HK-2 (cell line): ENCODE data around the gene TMEM240.

Source experiments
- DNase-seq: peaks from one replicate; pipeline ENCODE4 v3.0.0-alpha.2; 2018; ENCODE audit not compliant: unreplicated experiment

Gene TMEM240

DNA sequence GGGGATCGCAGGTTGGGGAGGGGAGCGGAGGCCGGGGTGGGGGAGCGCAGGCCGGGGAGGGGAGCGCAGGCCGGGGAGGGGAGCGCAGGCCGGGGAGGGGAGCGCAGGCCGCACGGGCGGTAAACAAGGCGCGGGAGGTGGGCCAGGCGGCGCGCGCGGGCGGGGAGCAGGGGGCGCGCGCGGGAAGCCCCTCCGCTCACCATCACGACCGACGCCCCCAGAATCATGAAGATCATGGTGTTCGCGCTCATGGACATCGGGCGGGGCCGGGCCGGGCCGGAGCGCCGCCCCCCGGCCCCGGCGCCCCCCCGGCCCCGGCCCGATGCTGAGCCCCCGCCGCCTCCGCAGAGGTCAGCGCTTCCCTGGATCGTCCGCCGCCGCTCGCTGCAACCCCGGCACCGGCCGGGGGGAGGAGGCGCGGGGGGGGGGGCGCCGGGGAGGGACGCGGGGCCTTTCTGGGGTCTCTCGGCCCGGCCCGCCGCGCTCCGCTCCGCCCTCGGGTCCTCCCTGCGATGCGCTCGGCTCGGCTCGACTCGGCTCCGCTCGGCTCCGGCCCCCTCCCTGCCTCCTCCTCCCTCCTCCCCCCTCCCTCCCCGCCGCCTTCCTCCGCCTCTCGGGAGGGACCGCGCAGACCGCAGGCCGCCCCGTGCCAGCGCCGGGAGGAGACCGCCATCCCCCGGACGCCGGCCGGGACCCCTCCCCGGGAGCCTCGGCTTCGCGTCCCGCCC is at the start of gene TMEM240:
Gene TMEM240, minus strand, starts transcription at position 535 of the 728 bp plus-strand sequence. Its CDS starts 278 bp downstream, at position 257.
- DNase-seq, result no peak

DNA sequence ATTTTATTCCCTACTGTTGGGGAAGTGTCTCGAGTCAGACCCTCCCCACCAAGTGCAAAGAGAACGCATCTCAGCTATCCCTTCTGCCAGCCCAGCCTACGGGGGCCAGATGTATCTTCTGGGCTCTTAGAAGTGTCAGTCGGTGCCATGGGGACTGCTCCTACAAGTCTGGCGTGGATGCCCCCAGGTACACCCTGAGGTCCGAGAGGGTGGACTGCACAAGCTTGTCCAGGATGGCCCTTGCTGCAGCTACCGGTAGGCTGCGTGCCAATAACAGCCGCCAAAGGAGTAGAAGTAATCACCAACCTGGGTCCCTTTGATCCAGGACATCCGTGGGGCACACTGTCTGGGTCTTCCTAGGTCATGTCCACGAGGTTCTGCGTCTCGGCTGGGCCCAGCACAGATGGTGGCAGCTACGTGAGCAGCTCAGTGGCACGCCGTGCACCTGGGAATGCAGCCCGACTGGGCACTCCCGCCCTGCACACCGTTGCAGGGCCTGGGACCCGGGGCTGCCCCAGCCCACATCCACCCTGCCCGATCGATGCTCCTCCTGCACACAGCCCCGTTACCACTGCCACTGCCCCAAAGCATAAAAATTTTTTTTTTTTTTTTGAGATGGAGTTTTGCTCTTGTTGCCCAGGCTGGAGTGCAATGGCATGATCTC is 43.1 kb upstream of the TMEM240 start:
- no peak for DNase-seq

DNA sequence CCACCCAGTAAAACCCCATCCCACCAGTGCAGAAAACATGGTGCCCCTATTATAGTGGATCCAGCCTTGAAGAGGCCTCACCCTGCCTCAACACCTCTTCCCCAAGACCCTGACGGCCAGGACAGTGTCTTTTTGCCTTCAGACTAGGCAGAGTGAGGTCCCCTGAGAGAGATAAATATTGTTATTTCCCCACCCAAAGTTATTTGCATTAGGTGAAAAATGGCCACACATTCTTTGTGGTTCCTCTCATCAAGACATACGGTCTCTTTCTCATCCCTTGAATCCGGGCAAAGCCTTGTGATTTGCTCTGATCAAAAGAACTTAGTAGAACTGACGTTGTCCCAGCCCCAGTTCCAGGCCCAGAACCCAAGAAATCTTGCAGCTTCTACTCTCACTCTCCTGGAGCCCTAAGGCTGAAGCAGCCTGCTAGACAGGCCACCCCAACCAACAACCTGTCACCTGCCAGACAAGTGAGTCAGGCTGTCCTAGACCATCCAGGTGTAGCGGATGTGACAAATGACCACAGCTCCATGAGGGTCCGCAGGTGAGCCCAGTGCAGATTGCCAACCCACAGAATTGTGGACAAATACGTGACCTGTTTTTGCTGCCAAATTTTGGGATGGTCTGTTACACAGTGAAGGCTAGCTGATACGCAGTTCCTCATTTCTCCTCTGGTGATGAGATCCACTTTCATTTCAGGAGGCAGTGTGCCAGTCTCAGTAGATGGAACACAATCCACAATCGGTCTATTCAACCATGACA is 42.3 kb upstream of the TMEM240 start:
- DNase-seq, result no peak

DNA sequence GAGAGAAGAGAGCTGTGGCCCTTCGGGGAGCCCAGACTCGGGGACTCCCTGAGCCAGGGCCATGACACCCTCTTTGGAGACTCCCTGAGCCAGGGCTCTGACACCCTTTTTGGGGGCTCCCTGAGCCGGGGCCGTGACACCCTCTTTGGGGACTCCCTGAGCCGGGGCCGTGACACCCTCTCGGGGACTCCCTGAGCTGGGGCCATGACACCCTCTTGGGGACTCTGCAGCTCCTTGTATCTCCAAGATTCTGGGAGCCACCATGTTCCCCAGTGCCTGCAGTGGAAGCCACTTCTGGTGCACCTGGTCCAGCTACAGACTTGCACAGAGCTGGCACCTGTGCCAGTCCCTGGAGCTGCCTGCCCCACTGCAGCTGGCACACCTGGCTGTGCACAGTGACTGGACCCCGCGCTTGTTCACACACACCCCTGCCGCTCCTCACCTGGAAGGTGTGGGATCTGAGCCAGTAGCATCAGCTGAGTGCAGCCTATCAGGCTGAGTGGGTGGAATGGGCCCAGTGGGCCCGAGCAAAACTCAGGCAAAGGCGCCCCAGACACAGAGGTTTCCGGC is 38.0 kb upstream of the TMEM240 start:
- no peak for DNase-seq

DNA sequence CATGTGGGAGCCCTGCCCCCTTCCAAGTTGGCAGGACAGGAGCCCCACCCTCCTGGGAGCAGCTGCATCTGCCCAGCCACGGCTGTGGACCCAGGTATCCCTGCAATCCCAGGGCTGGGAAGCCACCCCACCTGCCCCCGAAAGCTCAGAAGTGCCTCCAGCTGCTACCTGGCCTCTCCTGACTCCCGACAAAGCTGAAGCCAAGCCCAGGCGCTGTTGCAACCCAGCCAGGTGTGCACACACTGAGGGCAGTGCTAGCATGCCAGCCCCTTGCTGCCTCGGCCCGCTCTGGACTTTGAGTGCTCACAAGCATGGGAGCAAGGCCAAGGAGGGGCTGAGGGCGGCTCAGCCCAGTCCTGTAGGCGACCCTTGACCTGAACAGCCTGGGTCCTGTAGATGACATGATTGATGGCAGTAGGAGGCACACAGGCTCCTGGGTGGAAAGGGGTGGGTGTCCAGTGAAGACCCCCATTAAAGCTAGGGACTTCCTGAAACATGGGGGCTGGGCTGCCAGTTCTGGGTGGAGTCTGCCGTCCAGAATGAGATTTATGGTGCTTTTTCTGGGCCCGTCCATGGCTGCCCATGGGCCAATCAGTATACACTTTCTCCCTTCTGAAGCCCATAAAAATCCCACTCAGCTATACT is 37.1 kb upstream of the TMEM240 start:
- DNase-seq, result no peak

DNA sequence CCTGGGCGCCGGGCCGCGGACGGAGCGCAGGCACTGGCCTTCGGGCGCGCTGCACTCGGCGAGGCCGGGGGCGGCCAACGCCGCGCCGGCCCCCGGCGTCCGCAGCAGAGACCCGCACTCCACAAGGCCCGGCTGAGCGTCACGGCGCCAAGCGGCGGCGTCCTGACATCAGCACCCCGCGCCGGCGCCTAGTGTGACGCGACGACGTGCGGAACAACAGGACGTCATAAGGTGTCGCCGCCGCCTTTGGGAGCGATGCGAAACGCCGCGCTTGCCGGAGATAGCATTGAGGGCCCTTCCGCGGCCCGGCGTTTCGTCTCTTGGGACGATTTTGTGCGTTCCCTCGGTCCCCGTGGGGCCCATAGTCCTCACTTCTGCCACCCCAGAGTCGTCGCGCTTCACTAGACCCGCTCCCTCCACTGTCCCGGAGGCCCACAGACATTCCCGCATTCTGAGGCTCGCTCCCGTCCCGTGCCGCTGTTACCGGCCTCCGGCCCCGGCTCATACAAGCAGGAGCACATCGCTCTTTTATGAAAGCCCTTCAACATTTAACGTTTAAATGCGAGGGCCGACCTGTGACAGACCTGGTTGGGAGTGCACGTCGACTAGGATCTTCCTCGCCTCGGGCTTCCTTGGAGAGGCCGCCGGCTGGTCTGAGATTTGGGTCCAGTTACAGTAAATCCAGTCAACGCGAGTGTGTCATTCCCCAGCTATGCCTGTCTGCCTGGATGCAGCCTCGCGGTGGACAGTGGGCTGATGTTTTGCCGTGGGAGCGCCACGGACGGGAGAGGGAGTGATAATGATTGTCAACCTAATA is 34.5 kb upstream of the TMEM240 start, which contains the start of gene SSU72:
Gene SSU72, minus strand, starts transcription at position 143 of the 817 bp plus-strand sequence. CDS start 306 bp downstream, outside the sequence.
- DNase-seq, result peak; percentile 90

DNA sequence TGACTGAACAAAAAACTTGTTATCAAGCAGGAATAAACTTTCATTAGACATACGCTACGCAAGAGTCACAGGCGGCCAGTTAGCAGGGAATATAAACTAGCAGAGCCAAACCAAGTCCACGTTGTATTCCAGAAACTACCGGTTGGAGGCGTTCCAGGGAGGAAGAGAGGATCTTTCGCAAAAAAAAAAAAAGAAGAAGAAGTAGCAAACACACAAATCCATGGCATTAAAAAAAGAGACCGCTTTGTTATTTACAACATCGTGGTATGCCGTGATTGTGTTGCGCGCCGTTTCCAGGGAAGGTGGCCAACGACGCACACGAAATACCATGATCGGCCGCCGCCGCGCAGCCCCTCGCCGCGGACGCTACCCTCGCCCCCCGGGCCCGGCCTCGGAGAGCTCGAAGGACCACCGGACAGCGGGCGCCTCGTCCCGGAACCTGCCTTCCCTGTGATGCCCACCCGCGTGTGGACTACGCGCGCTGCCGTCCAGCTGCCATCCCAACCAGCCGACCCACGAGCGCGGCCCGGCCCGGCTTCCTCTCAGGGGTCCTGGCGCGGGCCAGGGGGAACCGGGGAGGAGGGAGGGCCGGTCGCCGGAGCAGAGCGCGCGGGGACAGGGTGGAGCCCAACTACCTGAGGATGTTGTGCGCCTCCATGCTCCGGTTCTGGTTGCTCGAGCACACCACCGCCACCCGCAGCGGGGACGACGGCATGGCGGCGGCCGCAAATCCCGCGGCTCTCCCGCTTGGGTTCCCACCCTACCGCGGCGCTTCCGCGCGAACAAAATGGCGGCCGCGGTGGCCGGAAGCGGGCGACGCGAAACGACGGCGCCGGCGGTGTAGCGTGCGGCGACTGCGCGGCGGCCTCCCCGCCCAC is 33.7 kb upstream of the TMEM240 start:
- DNase-seq, result peak; percentile 70

DNA sequence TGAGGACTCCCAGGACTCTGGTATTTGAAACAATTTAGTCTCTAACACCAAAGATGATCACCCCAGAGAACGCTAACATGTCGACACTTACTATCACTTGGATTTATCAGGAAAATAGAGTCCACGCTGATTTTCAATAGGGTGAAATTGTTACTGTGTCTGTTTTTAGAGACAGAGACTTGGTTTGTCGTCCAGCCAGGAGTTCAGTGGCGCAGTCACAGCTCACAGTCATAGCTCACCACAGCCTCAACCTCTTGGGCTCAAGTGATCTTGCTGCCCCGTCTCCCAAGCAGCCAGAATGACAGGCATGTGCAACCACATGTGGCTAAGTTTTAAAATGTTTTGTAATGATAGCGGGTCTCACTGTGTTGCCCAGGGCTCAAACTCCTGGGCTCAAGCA is 28.9 kb upstream of the TMEM240 start:
- DNase-seq, result no peak

DNA sequence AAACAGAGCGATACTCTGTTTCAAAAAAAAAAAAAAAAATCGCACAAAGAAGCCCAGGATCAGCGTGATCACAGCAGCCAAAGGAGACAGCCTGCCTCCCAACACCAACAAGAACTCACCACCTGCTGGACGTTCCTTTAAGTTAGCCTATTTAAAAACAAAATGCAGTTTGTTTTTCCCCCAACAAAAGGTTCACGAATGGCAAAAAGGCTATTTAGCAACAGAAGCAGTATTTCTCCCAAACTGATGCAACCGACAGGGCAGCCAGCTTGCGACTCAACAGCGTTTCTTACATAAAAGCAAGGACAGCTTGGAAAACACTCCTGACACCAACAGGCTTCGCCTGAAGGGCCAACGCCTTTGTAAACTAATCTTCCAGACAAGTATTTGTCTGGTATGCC is 27.5 kb upstream of the TMEM240 start:
- no peak for DNase-seq

DNA sequence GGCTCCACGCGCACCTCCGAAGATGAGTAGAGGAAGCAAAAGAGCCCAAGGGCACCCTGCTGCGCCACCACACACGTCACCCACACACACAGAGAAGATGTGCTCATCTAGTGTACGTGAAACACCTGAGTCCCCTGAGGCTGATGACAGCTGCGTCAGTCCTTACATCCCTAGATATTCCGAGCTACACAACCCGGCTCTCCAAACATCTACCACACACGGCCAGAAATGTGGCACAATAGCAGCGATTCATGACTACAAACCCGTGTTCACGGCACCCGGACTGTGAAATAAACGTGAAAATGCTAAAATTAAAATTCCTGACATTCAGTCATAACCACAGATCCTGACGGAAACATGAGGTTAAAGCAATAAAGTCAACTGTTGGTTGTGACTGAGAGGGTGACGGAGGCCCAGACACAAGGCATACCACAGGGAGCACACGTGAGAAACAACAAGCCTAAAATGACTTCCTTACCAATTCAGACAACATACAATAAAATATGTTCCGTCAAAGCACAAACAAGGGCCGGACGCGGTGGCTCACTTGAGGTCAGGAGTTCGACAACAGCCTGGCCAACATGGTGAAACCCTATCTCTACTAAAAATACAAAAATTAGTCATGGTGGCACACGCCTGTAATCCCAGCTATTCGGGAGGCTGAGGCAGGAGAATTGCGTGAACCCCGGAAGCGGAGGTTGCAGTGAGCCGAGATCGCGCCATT is 26.9 kb upstream of the TMEM240 start:
- DNase-seq, result no peak

DNA sequence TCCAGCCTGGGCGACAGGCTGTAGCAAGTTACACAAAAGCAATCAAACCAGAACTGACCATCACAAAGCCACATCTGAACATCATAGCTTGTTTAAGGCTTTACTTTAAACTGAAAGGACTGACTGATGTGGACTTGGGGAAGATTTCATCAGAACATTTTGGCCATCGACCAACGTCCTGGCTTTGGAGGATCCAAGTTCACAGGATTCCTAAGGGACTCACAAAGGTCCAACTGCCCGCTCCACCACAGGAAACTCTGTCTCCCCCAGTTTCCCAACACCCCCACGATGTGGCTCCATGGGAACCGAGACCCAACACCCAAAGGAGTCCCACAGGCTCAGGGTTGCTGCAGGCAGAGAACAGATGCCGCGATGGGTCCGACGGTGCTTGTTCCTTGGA is 24.9 kb upstream of the TMEM240 start:
- no peak for DNase-seq

DNA sequence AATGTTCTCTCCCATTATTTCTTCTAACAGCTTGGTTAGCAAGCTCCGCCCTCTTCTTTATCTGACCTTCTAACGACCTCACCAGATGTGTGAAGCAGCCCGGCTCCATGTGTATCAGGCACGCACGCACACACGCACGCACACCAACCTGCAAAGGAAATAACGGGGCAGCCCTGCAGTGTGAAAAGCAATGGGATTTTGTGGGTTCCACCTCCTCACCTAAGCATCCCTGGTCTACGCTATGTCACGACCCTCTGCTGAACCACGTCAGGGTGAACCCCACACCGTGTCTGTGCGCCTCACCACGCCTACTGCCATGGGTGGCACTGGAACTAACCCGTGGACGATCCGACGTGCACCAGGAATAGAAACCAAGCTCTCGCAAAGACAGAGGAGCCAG is 23.8 kb upstream of the TMEM240 start:
- DNase-seq, result no peak

DNA sequence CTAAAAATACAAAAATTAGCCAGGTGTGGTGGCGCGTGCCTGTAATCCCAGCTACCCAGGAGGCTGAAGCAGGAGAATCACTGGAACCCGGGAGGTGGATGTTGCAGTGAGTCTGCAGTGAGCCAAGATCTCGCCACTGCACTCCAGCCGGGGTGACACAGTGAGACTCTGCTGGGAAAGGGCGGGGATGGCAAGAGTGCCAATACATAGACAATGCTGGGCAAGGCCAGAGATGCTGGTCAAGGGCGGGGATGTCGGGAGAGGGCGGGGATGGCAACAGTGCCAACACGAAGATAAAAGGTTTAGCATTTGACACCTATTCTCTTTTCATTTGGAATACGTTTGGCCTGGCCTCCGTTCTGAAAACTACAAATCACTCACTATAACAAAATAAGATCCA is 23.3 kb upstream of the TMEM240 start:
- DNase-seq, result no peak

DNA sequence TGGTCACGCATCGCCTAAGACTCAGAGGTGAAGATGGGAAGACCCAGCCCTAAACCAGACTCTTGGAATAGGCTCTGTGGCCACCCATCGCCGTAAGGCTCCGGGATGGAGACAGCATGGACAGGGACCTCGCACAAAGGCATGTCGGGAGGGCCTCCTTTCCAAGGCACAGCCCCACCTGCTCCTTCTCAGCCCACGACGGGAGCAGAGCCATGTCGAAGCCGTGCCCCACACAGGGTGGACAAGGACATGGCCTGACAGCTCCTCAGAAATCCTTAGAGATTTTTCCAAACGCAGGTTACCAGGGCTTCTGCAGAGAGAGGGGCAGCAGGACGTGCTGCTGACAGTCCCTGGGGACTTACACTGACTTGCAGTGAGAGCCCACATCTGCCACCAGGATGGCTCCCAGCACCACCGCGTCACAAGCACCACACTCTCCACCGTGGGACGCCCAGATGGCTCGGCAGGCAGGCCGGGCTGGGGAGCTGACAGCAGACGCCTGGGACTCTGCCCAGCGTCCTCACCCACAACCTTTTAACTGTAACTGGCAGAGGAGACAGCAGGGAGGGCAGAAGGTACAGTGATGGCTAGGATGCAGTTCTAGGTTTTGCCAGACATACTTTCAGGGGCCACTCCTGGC is 22.3 kb upstream of the TMEM240 start:
- no peak for DNase-seq

DNA sequence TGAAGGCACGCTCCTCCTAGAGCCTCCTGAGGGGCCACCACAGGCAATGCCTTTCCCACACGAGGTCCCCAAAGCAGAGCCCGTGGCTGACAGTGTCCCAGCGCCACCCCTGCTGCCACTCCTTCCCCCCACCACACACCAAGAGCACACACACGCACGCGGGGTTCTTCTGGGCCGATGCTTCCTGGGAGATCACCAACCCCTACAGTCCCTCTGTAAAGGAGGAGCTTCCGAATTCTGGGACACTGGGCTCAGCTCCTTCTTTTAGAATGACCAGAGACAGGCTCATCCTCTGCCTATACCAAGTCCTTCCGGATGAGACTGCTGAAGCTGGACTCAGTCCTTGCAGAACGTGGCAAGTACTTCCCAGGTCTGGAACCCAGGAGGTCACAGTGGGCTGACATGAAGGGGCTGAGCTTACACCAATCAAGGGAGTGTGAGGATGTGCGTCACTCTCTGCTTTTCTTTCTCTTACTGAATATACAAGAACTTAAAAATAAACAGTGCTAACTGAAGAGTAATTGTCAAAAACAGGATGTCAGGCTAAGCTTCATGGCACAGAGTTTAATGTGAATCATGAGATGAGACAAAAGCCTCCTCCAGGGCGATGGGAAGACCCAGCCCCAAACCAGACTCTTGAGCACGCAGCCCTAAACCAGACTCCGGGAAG is 21.5 kb upstream of the TMEM240 start:
- no peak for DNase-seq

DNA sequence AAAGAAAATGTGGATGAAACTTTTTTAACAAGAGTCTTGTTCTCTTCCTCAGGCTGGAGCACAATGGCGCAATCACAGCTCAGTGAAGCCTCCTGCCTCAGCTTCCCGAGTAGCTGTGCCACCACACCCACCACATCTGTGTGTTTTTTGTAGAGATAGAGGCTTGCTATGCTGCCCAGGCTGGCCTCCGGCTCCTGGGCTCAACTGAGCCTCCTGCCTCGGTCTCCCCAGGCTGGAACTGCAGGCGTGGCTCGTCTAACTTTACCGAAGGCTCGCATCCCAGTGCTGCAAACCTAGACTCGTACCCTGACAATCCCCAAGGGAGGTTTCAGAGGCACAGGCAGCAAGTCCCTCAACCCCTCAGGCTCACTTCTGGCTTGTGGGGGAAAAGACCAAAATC is 19.8 kb upstream of the TMEM240 start:
- no peak for DNase-seq

DNA sequence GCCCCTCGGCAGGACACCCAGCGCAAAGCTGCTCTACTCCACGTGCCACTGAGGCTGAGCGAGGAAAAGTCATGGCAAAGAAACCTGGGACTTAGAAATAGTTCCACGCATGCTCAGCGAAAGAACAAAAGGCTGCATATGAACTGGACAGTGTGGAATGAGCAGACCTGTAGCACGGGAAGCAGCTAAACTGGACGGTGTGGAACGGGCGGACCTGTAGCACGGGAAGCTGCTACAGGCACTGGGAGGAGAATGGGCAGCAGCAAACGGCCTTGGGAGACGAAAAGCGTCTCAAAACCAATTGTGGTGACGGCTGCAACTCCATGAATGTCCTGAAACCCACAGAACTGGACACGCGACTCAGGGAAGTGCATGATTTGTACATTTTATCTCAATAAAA is 18.6 kb upstream of the TMEM240 start:
- DNase-seq, result no peak

DNA sequence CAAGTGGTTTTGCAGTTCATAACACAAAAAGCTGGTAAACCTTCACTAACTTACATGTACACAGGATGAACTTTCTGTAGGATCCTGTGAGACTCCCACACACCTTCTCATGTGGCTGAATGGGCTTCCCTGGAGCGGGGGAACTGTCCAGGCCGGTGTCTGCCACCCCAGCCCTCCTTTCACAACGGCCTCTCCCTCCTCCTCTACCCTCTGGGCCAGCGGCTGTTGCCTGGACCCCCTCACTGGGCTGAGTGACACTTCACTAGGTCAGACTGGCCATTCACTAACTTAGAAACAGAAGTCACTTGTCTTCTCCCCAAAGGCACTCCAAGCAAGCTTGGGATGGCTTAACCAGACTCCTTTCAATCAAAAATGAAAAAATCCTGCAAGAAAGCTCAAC is 18.2 kb upstream of the TMEM240 start:
- DNase-seq, result no peak
